Measurements from ENCODE around the gene TNPO2. TPM values are rescaled to one million over a fixed set of nuclear protein-coding genes. Genes with fewer than 3 reads are reported as not detected.

Gene TNPO2
- total and polyA plus RNA-seq, 2 of the 13 experiments (the other 11 are each of a cell fraction or from before 2014, with no cell fraction given): 31.7 to 61.0 TPM

- ATAC-seq (no peak), FAIRE-seq (no peak), DNase-seq (ENCODE audit: low spot score) (no peak)
- Histone ChIP-seq H3K4me2 (ENCODE audit: low read depth, low read length) (no peak overlapping the region), H3K9ac (ENCODE audit: insufficient read depth, low read depth, low read length) (no peak overlapping the region), H3K9me3 (ENCODE audit: low read length) (no peaks in the 10 kb centered on the region), H3K79me2 (ENCODE audit: insufficient read depth, low read length) (peaks cover 5% of the 10 kb centered on the region), H3K27me3 (ENCODE audit: control insufficient read depth in 1 of 2, insufficient read depth in 2 of 2, low read length in 2 of 2) (no peaks in the 10 kb centered on the region; a peak in 1 of 5 replicates), H4K20me1 (ENCODE audit: insufficient read depth, low read length) (peaks cover 2% of the 10 kb centered on the region; the same call in 1 of the 2 replicates), H2AFZ (ENCODE audit: low read length) (no peak overlapping the region), H3K27ac (ENCODE audit: extremely low read length, insufficient read depth, low read length) (no peak overlapping the region), H3K36me3 (replicated peaks in 1 of 2; ENCODE audit: control insufficient read depth in 1 of 2, insufficient read depth in 2 of 2, low read length in 2 of 2) (peaks cover 25 to 41% of the 10 kb centered on the region in 2 experiments), H3K4me1 (ENCODE audit: insufficient read depth, low read length) (peaks cover 16% of the 10 kb centered on the region), H3K4me3 (replicated peaks in 1 of 3; ENCODE audit: insufficient read depth in 1 of 3, low read depth in 2 of 3, low read length in 3 of 3) (no peak overlapping the region)
- WGBS (ENCODE audit: low lambda C conversion rate): 95% methylated on average over 9 of the region's 9 CpGs
- no TSS peak for BruUV-seq (replicated peaks)
- intact Hi-C loops (cut with micrococcal nuclease; ENCODE audit: unreplicated experiment): no loop called here
- ChIA-PET POLR2A (no interaction called here), CTCF (ENCODE audit: low intra/inter-chr PET ratio, low total read pairs) (no interaction called here)
- TF ChIP-seq ZHX1 (CRISPR knock-in tag; IDR thresholded peaks at IDR 0.05; ENCODE audit: low read depth) (no peak), HOXA9 (CRISPR knock-in tag; IDR thresholded peaks at IDR 0.05; ENCODE audit: borderline replicate concordance) (no peak), ZNF878 (CRISPR knock-in tag; IDR thresholded peaks at IDR 0.05) (no peak), PAX8 (CRISPR knock-in tag; IDR thresholded peaks at IDR 0.05; ENCODE audit: borderline replicate concordance) (no peak), ZNF674 (CRISPR knock-in tag; IDR thresholded peaks at IDR 0.05; ENCODE audit: low read depth) (no peak), ZNF557 (CRISPR knock-in tag; IDR thresholded peaks at IDR 0.05) (no peak), ZNF841 (CRISPR knock-in tag; IDR thresholded peaks at IDR 0.05; ENCODE audit: borderline replicate concordance) (no peak), MAFG (CRISPR knock-in tag; IDR thresholded peaks at IDR 0.05) (no peak), TRAFD1 (CRISPR knock-in tag; IDR thresholded peaks at IDR 0.05; ENCODE audit: borderline replicate concordance) (no peak), FOXM1 (CRISPR knock-in tag; IDR thresholded peaks at IDR 0.05) (no peak), GRHL1 (CRISPR knock-in tag; conservative IDR thresholded peaks at IDR 0.05) (no peak), ZBTB8A (CRISPR knock-in tag; IDR thresholded peaks at IDR 0.05; ENCODE audit: borderline replicate concordance, low read depth) (no peak), ZBTB38 (CRISPR knock-in tag; IDR thresholded peaks at IDR 0.05) (no peak)
- TF ChIP-seq, protein P1, sequence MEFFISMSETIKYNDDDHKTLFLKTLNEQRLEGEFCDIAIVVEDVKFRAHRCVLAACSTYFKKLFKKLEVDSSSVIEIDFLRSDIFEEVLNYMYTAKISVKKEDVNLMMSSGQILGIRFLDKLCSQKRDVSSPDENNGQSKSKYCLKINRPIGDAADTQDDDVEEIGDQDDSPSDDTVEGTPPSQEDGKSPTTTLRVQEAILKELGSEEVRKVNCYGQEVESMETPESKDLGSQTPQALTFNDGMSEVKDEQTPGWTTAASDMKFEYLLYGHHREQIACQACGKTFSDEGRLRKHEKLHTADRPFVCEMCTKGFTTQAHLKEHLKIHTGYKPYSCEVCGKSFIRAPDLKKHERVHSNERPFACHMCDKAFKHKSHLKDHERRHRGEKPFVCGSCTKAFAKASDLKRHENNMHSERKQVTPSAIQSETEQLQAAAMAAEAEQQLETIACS (CRISPR knock-in tag; IDR thresholded peaks at IDR 0.05): no peak
- TF ChIP-seq, protein P2, sequence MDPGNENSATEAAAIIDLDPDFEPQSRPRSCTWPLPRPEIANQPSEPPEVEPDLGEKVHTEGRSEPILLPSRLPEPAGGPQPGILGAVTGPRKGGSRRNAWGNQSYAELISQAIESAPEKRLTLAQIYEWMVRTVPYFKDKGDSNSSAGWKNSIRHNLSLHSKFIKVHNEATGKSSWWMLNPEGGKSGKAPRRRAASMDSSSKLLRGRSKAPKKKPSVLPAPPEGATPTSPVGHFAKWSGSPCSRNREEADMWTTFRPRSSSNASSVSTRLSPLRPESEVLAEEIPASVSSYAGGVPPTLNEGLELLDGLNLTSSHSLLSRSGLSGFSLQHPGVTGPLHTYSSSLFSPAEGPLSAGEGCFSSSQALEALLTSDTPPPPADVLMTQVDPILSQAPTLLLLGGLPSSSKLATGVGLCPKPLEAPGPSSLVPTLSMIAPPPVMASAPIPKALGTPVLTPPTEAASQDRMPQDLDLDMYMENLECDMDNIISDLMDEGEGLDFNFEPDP (CRISPR knock-in tag; conservative IDR thresholded peaks at IDR 0.05): no peak
- in situ Hi-C loops (cut with HindIII; ENCODE audit: extremely low pct_ligation_motif_present, low pct_unique_long_range_greater_than_20kb): no loop called here
Observed at GRCh38 chr19:12680034-12680433, 43.7 kb downstream of the TNPO2 start.
